Measurements from ENCODE around the gene PPP1R12B.

DNA sequence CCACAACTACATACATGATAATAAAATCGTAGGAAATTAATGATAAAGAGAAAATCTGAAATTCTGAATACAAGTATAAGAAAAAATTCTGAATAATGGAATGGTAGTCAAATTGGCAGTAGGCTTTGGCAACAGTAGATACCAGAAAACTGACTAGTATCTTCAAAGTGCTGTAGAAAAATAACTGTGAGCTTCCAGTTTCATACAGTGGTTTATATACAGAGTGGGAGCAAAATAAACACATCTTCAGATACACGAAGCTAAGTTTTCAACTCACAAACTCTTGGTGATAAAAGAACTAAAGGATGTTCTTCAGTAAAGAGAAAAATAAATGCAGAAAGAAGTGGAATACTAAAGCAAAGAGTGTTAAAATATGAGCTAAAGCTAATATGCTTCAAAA, 173.4 kb downstream of the PPP1R12B start:
- TF ChIP-seq, protein P1, sequence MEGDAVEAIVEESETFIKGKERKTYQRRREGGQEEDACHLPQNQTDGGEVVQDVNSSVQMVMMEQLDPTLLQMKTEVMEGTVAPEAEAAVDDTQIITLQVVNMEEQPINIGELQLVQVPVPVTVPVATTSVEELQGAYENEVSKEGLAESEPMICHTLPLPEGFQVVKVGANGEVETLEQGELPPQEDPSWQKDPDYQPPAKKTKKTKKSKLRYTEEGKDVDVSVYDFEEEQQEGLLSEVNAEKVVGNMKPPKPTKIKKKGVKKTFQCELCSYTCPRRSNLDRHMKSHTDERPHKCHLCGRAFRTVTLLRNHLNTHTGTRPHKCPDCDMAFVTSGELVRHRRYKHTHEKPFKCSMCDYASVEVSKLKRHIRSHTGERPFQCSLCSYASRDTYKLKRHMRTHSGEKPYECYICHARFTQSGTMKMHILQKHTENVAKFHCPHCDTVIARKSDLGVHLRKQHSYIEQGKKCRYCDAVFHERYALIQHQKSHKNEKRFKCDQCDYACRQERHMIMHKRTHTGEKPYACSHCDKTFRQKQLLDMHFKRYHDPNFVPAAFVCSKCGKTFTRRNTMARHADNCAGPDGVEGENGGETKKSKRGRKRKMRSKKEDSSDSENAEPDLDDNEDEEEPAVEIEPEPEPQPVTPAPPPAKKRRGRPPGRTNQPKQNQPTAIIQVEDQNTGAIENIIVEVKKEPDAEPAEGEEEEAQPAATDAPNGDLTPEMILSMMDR (IDR thresholded peaks at IDR 0.05): no peak
- no peak for TF ChIP-seq POLR2A (IDR thresholded peaks at IDR 0.05)

Data from body of pancreas (tissue), 4 donors.